Cortex of kidney (tissue), 1 donor: ENCODE data around the gene SMIM22.
"Not testable (repeated sequence)": the region's sequence is repeated elsewhere in the genome, so short reads cannot be mapped to it uniquely, and the experiment has no call there.

Source experiments
- DNase-seq: peaks from one replicate; lab custom pipeline; 2025; lab: John Stamatoyannopoulos, UW

SMIM22 gene

GRCh38 chr16:4768549-4769305 is 26.4 kb upstream of the SMIM22 start:
- no peak for DNase-seq

- DNase-seq: no peak
Observed at GRCh38 chr16:4769306-4769638, 25.9 kb upstream of the SMIM22 start.

- no peak for DNase-seq
Observed at GRCh38 chr16:4771646-4772045, 23.5 kb upstream of the SMIM22 start.

GRCh38 chr16:4772351-4772750 is 22.8 kb upstream of the SMIM22 start:
- DNase-seq: no peak

- DNase-seq: no peak
Observed at GRCh38 chr16:4775005-4775404, 20.2 kb upstream of the SMIM22 start.

GRCh38 chr16:4776141-4776705 is 18.9 kb upstream of the SMIM22 start:
- DNase-seq: no peak

GRCh38 chr16:4777339-4778049 is 17.7 kb upstream of the SMIM22 start:
- no peak for DNase-seq

GRCh38 chr16:4778050-4778392 is 17.1 kb upstream of the SMIM22 start:
- no peak for DNase-seq

GRCh38 chr16:4780235-4780634 is 14.9 kb upstream of the SMIM22 start:
- no peak for DNase-seq

GRCh38 chr16:4783251-4783950 is 11.8 kb upstream of the SMIM22 start:
- no peak for DNase-seq

- no peak for DNase-seq
Observed at GRCh38 chr16:4783951-4784336, 11.2 kb upstream of the SMIM22 start.

GRCh38 chr16:4784444-4784987 is 10.7 kb upstream of the SMIM22 start:
- not testable (repeated sequence) for DNase-seq

- no peak for DNase-seq
Observed at GRCh38 chr16:4785758-4786433, 9.3 kb upstream of the SMIM22 start.

- no peak for DNase-seq
Observed at GRCh38 chr16:4787068-4787467, 8.1 kb upstream of the SMIM22 start.

- DNase-seq: no peak
Observed at GRCh38 chr16:4787627-4788482, 7.3 kb upstream of the SMIM22 start, which contains the start of gene SEPTIN12. TSS of gene SEPTIN12 (minus strand) at chr16:4788345. CDS start at chr16:4787645, 700 bp downstream.

GRCh38 chr16:4788489-4788889 is 6.7 kb upstream of the SMIM22 start:
- DNase-seq: no peak

GRCh38 chr16:4788910-4789309 is 6.3 kb upstream of the SMIM22 start:
- DNase-seq: no peak

- DNase-seq: no peak
Observed at GRCh38 chr16:4790261-4790660, 4.9 kb upstream of the SMIM22 start.

GRCh38 chr16:4790871-4791270 is 4.3 kb upstream of the SMIM22 start:
- DNase-seq: no peak

- no peak for DNase-seq
Observed at GRCh38 chr16:4792951-4793513, 2.1 kb upstream of the SMIM22 start.
